HG02678 (cell line): ENCODE measurements around the gene TIAM2.
"Not testable (repeated sequence)": the region's sequence is repeated elsewhere in the genome, so short reads cannot be mapped to it uniquely, and the experiment has no call there.

ENCODE experiments used
- ATAC-seq: cut with Tn5 transposase; IDR thresholded peaks from one replicate; pipeline ENCODE4 v1.9.1; 2021; ENCODE audit warnings: mild to moderate bottlenecking, moderate library complexity; ENCODE audit not compliant: unreplicated experiment

The TIAM2 gene

GRCh38 chr6:155155787-155156447, 160.8 kb downstream of the TIAM2 start:
- no peak for ATAC-seq

- no peak for ATAC-seq
These were observed 162.0 kb downstream of the TIAM2 start for GRCh38 chr6:155157101-155157500.

DNA sequence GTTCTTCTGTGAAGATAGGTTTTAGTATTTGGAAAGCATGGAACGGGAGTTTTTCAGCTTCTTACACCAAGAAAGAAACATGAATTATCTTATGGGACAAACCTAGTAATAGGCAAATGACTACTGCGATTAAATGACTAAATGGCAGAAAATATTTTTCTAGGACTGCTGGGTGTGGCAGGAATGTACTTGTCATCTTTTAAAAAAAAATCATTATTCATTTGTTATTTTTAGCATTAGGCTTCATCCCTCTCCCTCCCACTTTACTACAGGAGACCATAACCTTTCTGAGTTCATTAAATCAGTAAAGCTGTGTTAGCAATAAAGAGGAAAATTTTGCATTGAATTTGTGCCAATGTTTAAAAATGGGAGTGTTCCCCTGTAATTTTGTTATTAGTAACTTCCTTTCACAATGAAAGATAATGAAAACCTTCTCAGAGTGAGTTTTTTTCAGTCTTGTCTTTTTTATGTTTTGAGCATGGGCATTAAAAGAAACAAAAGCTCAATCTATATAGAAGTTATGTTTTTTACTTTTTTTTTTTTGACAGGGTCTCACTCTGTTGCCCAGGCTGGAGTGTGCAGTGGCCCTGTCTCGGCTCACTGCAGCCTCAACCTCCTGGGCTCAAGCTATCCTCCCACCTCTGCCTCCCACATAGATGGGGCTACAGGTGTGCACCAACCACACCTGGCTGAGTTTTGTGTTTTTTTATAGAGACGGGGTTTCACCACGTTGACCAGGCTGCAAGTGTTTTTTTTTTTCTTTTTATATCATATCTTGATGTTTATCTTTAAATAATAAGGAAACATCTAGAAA, 163.1 kb downstream of the TIAM2 start:
- no peak for ATAC-seq

DNA sequence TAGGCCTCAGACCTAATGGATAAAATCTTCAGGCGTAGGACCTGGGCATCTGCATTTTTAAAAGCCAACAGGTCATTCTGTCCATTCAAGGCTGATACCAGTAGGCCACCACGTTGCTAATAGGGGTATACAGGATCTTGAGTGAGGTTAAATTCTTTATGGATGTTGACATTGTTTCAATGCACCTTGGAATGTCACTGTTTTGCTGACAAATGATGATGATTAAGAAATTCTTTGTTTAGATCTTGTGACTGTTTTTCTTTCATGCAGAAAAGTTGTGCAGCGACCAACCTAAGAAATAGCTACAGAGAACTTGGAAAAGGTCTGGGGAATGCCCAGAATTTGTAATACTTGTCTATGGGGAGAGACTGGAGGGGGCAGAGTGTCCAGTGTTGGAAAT, 167.6 kb downstream of the TIAM2 start:
- ATAC-seq, result no peak

GRCh38 chr6:155163601-155164000, 168.5 kb downstream of the TIAM2 start:
- ATAC-seq, result no peak

DNA sequence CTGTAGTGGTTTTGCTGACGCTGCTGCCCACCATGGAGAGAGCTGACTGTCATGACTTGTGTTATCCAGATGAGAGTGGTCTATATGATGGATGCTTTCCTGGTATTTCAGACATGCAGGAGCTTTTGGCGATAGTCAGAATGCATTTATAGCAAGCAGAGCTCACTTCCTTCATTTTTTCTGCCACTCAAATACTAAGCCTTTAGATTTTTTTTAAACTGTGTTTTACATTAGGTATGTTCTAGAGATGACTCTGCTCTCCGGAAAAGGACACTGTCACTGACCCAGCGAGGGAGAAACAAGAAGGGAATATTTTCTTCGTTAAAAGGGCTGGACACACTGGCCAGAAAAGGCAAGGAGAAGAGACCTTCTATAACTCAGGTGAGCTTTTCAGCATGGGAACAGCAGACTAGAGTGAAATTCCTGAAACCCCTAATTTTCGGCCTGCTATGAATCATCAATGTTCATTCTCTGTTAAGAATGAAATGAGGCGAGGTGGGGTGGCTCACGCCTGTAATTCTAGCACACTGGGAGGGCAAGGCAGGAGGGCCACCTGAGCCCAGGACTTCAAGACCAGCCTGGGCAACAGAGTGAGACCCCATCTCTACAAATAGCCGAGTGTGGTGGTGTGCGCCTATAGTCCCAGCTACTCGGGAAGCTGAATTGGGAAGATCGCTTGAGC, 170.1 kb downstream of the TIAM2 start:
- no peak for ATAC-seq

GRCh38 chr6:155170519-155170918, 175.4 kb downstream of the TIAM2 start:
- no peak for ATAC-seq

- ATAC-seq, result peak; percentile 88
These were observed 176.1 kb downstream of the TIAM2 start for GRCh38 chr6:155171109-155171746.

GRCh38 chr6:155171747-155172449, 176.8 kb downstream of the TIAM2 start:
- peak; percentile 9 for ATAC-seq

DNA sequence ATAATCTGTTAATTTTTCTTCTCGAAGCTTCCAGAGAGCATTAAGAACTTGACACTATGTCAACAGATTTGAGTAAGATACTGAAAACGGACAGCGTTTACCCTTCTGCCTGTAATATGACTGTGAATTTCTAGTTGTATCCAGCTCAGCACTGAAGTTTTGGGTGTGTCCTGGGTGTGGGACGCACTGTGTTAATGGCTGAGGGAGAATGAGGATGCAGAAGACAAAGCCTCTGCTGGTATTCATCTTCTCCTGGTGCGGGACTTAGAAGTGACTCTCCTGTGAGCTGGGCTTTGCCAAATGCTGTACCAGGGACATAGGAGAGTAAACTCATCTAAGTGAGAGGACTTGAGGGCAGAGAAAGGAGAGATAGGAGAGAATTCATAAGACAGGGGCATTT, 178.4 kb downstream of the TIAM2 start:
- ATAC-seq, result no peak

GRCh38 chr6:155174576-155175211, 179.6 kb downstream of the TIAM2 start:
- ATAC-seq, result peak; percentile 46

GRCh38 chr6:155177363-155177961, 182.3 kb downstream of the TIAM2 start:
- ATAC-seq, result no peak

DNA sequence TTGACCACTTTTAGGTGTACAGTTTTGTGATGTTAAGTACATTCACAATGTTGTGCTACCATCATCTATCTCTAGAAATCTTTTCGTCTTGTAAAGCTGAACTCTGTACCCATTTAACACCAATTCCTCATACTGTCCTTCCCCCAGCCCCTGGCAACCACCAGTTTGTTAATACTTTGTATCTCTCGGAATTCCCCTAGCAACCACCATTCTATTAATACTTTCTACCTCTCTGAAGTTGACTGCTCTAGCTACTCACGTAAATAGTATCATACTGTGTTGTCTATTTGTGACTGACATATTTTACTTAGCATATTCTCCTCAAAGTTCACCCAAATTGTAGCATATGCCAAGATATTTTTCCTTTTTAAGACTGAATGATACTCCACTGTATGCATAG, 186.4 kb downstream of the TIAM2 start:
- ATAC-seq, result peak; percentile 81

DNA sequence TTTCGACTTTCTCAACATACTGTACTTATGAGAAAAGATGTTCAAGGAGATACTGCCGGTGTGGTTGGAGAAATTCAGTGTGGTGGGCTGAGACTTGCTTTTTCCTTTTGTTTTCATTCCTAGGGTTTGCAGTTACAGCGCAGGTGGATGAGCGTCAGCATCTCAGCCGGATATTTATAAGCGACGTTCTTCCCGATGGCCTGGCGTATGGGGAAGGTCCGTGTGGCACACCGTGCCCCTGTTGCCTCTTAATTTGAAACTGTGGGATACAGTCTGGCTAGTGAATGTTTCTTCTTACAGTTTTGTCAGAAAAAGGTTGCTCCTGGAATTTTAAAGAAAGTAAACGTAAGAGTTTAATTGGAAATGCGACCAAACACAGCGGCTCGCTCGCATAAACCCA, 187.0 kb downstream of the TIAM2 start:
- no peak for ATAC-seq

- peak; percentile 26 for ATAC-seq
These were observed 188.0 kb downstream of the TIAM2 start for GRCh38 chr6:155183095-155183494.

DNA sequence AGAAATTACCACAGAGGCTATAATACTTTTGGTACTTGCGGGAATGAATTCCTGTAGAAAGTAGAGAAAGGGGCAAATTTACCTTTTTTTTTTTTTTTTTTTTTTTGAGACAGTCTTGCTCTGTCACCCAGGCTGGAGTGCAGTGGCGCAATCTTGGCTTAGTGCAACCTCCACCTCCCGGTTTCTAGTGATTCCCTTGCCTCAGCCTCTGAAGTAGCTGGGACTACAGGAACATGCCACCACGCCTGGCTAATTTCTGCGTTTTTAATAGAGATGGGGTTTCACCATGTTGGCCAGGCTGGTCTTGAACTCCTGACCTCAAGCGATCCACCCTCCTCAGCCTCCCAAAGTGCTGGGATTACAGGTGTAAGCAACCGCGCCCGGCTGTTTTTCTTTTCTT, 189.9 kb downstream of the TIAM2 start:
- not testable (repeated sequence) for ATAC-seq

DNA sequence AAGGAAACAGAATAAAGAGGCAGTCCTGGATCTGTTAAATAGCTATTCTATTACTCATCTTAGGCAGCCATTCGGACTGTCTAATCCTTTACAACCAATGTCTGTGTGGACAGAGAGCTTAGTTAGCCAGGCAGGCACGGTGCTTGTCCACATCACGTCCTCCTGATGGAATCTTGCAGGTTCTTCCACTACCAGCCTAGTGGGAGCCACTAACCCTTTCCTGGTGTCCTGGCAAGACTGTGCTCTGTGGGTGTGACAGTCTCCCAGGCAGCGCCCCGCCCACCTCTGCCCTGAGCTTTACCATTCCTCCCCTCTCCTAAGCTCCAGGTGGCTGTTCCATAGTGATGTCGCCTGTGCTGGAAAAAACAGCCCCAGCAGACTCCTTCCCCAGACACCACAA, 190.4 kb downstream of the TIAM2 start:
- ATAC-seq, result no peak

DNA sequence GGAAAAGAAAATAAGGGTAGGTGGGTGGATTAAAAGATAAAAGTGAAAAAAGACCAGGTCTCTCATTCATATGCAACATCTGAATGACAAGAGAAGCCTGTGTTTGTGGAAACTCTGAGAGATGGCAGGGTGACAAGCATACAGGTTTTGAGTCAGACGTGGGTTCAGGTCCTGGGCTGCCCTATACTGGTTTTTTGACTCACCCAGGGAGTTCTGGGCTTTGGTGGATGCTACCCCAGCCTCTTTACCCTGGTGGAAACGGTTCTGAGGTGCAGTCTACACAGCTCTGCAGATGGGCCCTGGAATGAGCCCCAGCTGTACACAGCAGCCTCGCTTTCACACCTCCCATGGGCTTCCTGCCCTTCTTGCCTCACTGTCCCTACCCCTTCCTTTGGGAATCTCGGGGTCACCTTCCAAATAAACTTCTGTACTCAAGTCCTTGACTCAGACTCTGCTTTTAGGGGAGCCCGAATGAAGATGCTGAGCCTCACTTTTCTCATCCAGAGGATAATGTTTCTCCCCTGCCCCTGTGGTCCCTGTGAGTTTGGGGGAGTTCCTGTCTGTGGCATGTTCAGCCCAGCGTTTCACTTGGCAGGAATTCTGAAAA, 191.0 kb downstream of the TIAM2 start:
- no peak for ATAC-seq

DNA sequence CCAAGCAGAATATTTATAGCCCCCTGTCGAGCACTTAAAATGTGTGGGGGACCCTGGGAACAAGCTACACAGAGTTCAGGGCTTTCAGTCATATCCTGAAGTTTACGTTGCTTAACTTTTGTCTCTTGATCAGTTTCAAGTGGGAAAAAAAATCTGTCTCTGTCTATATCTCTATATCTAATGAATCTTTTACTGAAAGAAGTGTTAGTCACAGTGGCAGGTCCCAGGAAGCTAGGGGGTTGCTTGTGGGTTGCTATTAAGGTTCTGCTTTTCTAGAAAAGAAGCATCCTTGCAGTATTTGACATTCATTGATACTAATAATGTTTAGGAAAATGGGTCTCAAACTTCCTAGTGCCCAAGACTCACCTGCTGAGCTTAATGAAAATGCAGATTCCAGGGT, 192.0 kb downstream of the TIAM2 start:
- no peak for ATAC-seq
